Body of pancreas (tissue), 4 donors: ENCODE measurements around the gene TRPM2. TPM values are rescaled to one million over a fixed set of nuclear protein-coding genes. Genes with fewer than 3 reads are reported as not detected.
"Not testable (repeated sequence)": the region's sequence is repeated elsewhere in the genome, so short reads cannot be mapped to it uniquely, and the experiment has no call there.

Experiments
- ATAC-seq: fragments of 150-250 bp; one replicate; pipeline ENCODE4 v1.9.1; 2016
- DNase-seq, 4 donors: peaks; one replicate each; pipeline ENCODE4 v3.0.0-alpha.2; 2019
- H3K27ac ChIP-seq, 4 donors: fragments of 200-600 bp; sonication (generic); 1 replicate in 3 of 4; 2 replicates in 1 of 4; pipeline versions ENCODE4 v1.5.1 to v1.6.1; 2016 to 2019; ENCODE audit warnings: mild to moderate bottlenecking in 1 of 4, mixed read lengths in 1 of 4, moderate library complexity in 1 of 4
- H3K27me3 ChIP-seq, 2 donors: fragments of 200-600 bp; sonication (generic); one replicate each; pipeline ENCODE4 v1.6.0; 2016; ENCODE audit warnings: mild to moderate bottlenecking in 1 of 2
- H3K36me3 ChIP-seq, 2 donors: fragments of 200-600 bp; sonication (generic); replicated peaks in 1 of 2; 2 replicates each; pipeline ENCODE4 v1.5.1; 2016; ENCODE audit warnings: low read depth in 2 of 2; ENCODE audit not compliant: insufficient read depth in 1 of 2
- H3K4me1 ChIP-seq: fragments of 200-600 bp; sonication (generic); one replicate; pipeline ENCODE4 v1.6.0; 2016
- H3K4me3 ChIP-seq, 2 donors: fragments of 200-600 bp; sonication (generic); 1 replicate in 1 of 2; 2 replicates in 1 of 2; pipeline ENCODE4 v1.5.1; 2016 to 2019
- H3K9me3 ChIP-seq, 3 donors: fragments of 200-600 bp; sonication (generic); 1 replicate in 2 of 3; 2 replicates in 1 of 3; pipeline ENCODE4 v1.5.1; 2016
- CTCF ChIP-seq, 7 experiments: fragments of 450-650 bp in 4 of 7; fragments of 200-600 bp in 3 of 7; sonication (generic) in 3 of 7; IDR thresholded peaks; one replicate each; pipeline ENCODE4 v1.5.1; 2016 to 2019; ENCODE audit warnings: antibody characterized with exemption in 7 of 7
- POLR2A ChIP-seq, 3 donors: fragments of 450-650 bp; IDR thresholded peaks; one replicate each; pipeline ENCODE4 v1.6.1; 2016; ENCODE audit warnings: antibody characterized with exemption in 3 of 3, mild to moderate bottlenecking in 2 of 3
- WGBS, 2 donors: methylation state at CpG; one replicate each; pipeline ENCODE4 v1.1.5; 2017; 5-methylcytosine and 5-hydroxymethylcytosine counted together
- intact Hi-C: fragments of 100-400 bp; cut with DNase I; formaldehyde crosslinking; loops from one replicate; pipeline ENCODE4 v1.15.1; 2023
- total RNA-seq, 2 donors: library from RNA; depleted of rRNA; stranded (reverse); fragments of >200 nt; gene quantifications; one replicate each; pipeline ENCODE4 v1.1.0, GENCODE V29; 2016

TRPM2 gene
- total RNA-seq, 2 donors from 2014 or later, result 2.1 to 2.3 TPM

- WGBS, 2 donors, result 58 to 59% methylated on average over 8 of the region's 8 CpGs
- intact Hi-C loops, result no loop called here
- H3K4me3 ChIP-seq, result no peak overlapping the region
Measured at GRCh38 chr21:44359396-44359795, 6.0 kb downstream of the TRPM2 start.

GRCh38 chr21:44360159-44360558 lies 6.7 kb downstream of the TRPM2 start:
- Histone ChIP-seq H3K27me3 (no peaks in the 10 kb centered on the region), H3K4me1 (no peaks in the 10 kb centered on the region), H3K27ac (no peak overlapping the region), H3K4me3 (no peak overlapping the region), H3K9me3 (no peaks in the 10 kb centered on the region), H3K36me3 (no peaks in the 10 kb centered on the region)
- ATAC-seq, result no peak
- intact Hi-C loops, result no loop called here
- DNase-seq, result no peak
- TF ChIP-seq POLR2A (IDR thresholded peaks at IDR 0.05), result no peak
- no peak for TF ChIP-seq CTCF (IDR thresholded peaks at IDR 0.05)
- WGBS, 2 donors, result 28 to 30% methylated on average over 8 of the region's 8 CpGs

More at GRCh38 chr21:44359396-44359795, 6.0 kb downstream of the TRPM2 start:
- Histone ChIP-seq H3K27me3 (no peaks in the 10 kb centered on the region), H3K36me3 (no peaks in the 10 kb centered on the region), H3K27ac (no peak overlapping the region), H3K4me1 (no peaks in the 10 kb centered on the region), H3K9me3 (no peaks in the 10 kb centered on the region)
- DNase-seq (no peak), ATAC-seq (no peak)
- TF ChIP-seq CTCF (IDR thresholded peaks at IDR 0.05), result no peak
- no peak for TF ChIP-seq POLR2A (IDR thresholded peaks at IDR 0.05)

- H3K4me3 ChIP-seq, H3K4me1 ChIP-seq, H3K36me3 ChIP-seq, H3K9me3 ChIP-seq, H3K27me3 ChIP-seq, H3K27ac ChIP-seq, ATAC-seq, DNase-seq, intact Hi-C loops: not testable (repeated sequence)
- 75 to 78% methylated on average over 5 of the region's 5 CpGs for WGBS, 2 donors
Measured at GRCh38 chr21:44361903-44362302, 8.5 kb downstream of the TRPM2 start.

- Histone ChIP-seq H3K9me3 (no peaks in the 10 kb centered on the region), H3K27ac (no peak overlapping the region), H3K27me3 (no peaks in the 10 kb centered on the region), H3K36me3 (no peaks in the 10 kb centered on the region), H3K4me1 (no peaks in the 10 kb centered on the region), H3K4me3 (no peak overlapping the region)
- TF ChIP-seq CTCF (IDR thresholded peaks at IDR 0.05) (no peak), POLR2A (IDR thresholded peaks at IDR 0.05) (no peak)
- WGBS, 2 donors, result 71 to 76% methylated on average over 1 of the region's 1 CpG
- intact Hi-C loops, result no loop called here
- ATAC-seq, result no peak
- DNase-seq, result no peak
Measured at GRCh38 chr21:44363278-44363677, 9.9 kb downstream of the TRPM2 start.

GRCh38 chr21:44364151-44365053 lies 11.0 kb downstream of the TRPM2 start:
- H3K27ac ChIP-seq, result no peak overlapping the region
- H3K36me3 ChIP-seq, result no peaks in the 10 kb centered on the region
- ATAC-seq (no peak), DNase-seq (no peak)
- no peaks in the 10 kb centered on the region for H3K9me3 ChIP-seq
- H3K27me3 ChIP-seq, result no peaks in the 10 kb centered on the region
- no peak overlapping the region for H3K4me3 ChIP-seq
- intact Hi-C loops, result no loop called here
- TF ChIP-seq POLR2A (IDR thresholded peaks at IDR 0.05) (no peak), CTCF (IDR thresholded peaks at IDR 0.05) (no peak)
- H3K4me1 ChIP-seq, result no peaks in the 10 kb centered on the region
- 70 to 77% methylated on average over 21 to 22 of the region's 22 CpGs for WGBS, 2 donors
